HL-60/S4 (cell line): ENCODE results near the gene PRRX1.

Experiments used
- in situ Hi-C: fragments of 300-500 bp; cut with MboI; formaldehyde crosslinking; loops from 2 replicates; pipeline ENCODE4 v1.14.3; 2022; ENCODE audit warnings: low sequenced_read_pairs

PRRX1 gene

GRCh38 chr1:170686291-170686690, 22.4 kb downstream of the PRRX1 start:
- in situ Hi-C loops, result no loop called here

GRCh38 chr1:170687621-170688020, 23.7 kb downstream of the PRRX1 start:
- in situ Hi-C loops, result no loop called here

- in situ Hi-C loops, result no loop called here
These were observed 27.3 kb downstream of the PRRX1 start for GRCh38 chr1:170691258-170691657.

GRCh38 chr1:170692866-170693575, 29.1 kb downstream of the PRRX1 start:
- in situ Hi-C loops, result no loop called here

- in situ Hi-C loops, result no loop called here
These were observed 30.4 kb downstream of the PRRX1 start for GRCh38 chr1:170694172-170694926.

GRCh38 chr1:170695955-170696590, 32.1 kb downstream of the PRRX1 start:
- in situ Hi-C loops, result no loop called here

- in situ Hi-C loops, result no loop called here
These were observed 32.8 kb downstream of the PRRX1 start for GRCh38 chr1:170696591-170697290.

- in situ Hi-C loops, result no loop called here
These were observed 33.4 kb downstream of the PRRX1 start for GRCh38 chr1:170697316-170697715.

- in situ Hi-C loops, result no loop called here
These were observed 34.7 kb downstream of the PRRX1 start for GRCh38 chr1:170698301-170699275.

- in situ Hi-C loops, result no loop called here
These were observed 35.8 kb downstream of the PRRX1 start for GRCh38 chr1:170699696-170700095.

- in situ Hi-C loops, result no loop called here
These were observed 37.1 kb downstream of the PRRX1 start for GRCh38 chr1:170700842-170701615.

GRCh38 chr1:170701962-170702361, 38.0 kb downstream of the PRRX1 start:
- in situ Hi-C loops, result no loop called here

- in situ Hi-C loops, result no loop called here
These were observed 39.7 kb downstream of the PRRX1 start for GRCh38 chr1:170703591-170703990.

- in situ Hi-C loops, result no loop called here
These were observed 40.3 kb downstream of the PRRX1 start for GRCh38 chr1:170704256-170704655.

GRCh38 chr1:170705981-170706380, 42.0 kb downstream of the PRRX1 start:
- in situ Hi-C loops, result no loop called here

GRCh38 chr1:170707117-170707516, 43.2 kb downstream of the PRRX1 start:
- in situ Hi-C loops, result no loop called here

- in situ Hi-C loops, result no loop called here
These were observed 44.2 kb downstream of the PRRX1 start for GRCh38 chr1:170707959-170708655.

GRCh38 chr1:170711682-170712081, 47.8 kb downstream of the PRRX1 start:
- in situ Hi-C loops, result no loop called here

- in situ Hi-C loops, result no loop called here
These were observed 50.2 kb downstream of the PRRX1 start for GRCh38 chr1:170714163-170714562.
